HL-60 (cell line): ENCODE results near the gene TTC28.

ENCODE experiments used
- CTCF ChIP-seq: IDR thresholded peaks from one replicate; pipeline ENCODE4 v1.5.1; 2011; ENCODE audit warnings: low read length, control low read depth, inconsistent platforms; ENCODE audit not compliant: insufficient read depth
- REST ChIP-seq: IDR thresholded peaks from 2 replicates; pipeline ENCODE4 v1.6.1; 2012; ENCODE audit warnings: low read depth; ENCODE audit not compliant: insufficient replicate concordance

- TF ChIP-seq CTCF: no peak
- TF ChIP-seq REST: no peak
Observed at GRCh38 chr22:28053896-28054818, 625.5 kb downstream of the TTC28 start.
